Measurements from ENCODE around the gene GCAT. TPM values are rescaled to one million over a fixed set of nuclear protein-coding genes. Genes with fewer than 3 reads are reported as not detected.

GCAT gene
- total RNA-seq, result 29.1 and 36.0 TPM in 2 replicates

DNA sequence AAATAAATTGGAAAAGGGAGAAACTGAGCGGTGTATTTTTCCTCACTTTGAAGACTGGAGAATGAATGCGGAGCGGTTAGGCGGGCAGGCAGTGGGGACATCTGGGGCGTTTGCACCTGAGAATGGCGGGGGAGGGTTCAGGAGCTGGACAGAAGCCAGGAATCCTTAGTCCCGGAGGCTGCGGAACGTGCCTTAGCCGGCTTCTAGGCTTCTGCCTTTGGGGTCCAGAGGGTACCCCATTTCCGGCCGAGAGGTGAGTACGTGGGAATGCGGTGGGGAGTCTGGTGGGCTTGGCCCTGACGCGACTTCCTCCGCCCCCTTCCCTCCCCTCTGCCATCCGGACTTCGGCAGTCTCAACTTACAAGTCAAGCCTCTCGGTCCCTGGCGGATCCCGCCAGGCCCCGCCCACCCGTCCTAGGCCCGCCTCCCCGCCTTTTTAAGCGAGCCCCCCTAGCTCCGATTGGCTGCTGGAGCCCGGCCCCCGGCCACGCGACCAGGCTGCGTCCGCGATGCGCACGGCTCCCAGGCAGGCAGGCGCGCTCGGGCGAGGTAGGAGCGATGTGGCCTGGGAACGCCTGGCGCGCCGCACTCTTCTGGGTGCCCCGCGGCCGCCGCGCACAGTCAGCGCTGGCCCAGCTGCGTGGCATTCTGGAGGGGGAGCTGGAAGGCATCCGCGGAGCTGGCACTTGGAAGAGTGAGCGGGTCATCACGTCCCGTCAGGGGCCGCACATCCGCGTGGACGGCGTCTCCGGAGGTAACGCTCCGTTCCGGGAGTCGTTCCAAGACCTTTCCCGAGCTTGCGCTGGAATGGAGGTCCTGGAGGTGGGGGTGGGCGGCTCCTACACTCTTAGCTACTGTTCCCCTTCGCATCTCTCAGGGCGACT, at the start of gene GCAT:
GCAT (plus strand) TSS at position 525 of the 884 bp plus-strand sequence; CDS start at position 559, 34 bp downstream.
- peak within 1 kb of the TSS; percentile 81 for H3K4me3 ChIP-seq (ENCODE audit: low read depth, low read length)
- no peak for DNase-seq (ENCODE audit: low read depth)
- no peak for TF ChIP-seq CTCF (conservative IDR thresholded peaks at IDR 0.05; ENCODE audit: low read depth, low read length)

- no peak for DNase-seq (ENCODE audit: low read depth)
- no peak for TF ChIP-seq CTCF (conservative IDR thresholded peaks at IDR 0.05; ENCODE audit: low read depth, low read length)
- H3K4me3 ChIP-seq (ENCODE audit: low read depth, low read length), result no peak overlapping the region
These were observed 49.0 kb upstream of the GCAT start for GRCh38 chr22:37758694-37759093.

GRCh38 chr22:37759281-37759680, 48.5 kb upstream of the GCAT start:
- H3K4me3 ChIP-seq (ENCODE audit: low read depth, low read length), result no peak overlapping the region
- TF ChIP-seq CTCF (conservative IDR thresholded peaks at IDR 0.05; ENCODE audit: low read depth, low read length), result no peak
- DNase-seq (ENCODE audit: low read depth), result no peak

DNA sequence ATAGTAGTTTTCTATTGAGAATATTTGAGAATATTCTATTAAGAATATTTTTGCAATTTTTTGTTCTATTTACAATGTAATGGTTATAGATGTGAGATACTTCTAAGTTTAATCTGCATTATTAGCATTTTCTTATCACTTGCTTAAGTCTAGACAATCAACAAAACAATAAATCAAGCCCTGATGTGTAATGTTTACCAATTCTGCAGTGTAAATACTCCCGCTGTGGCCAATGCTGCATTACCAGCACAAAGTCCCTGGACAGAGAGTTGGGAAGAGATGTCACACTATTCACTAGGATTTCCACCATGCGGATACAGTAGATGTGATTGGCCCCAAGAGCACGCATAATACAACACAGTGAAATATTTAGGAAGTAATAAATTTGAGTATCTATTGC, 47.6 kb upstream of the GCAT start:
- no peak for TF ChIP-seq CTCF (conservative IDR thresholded peaks at IDR 0.05; ENCODE audit: low read depth, low read length)
- H3K4me3 ChIP-seq (ENCODE audit: low read depth, low read length), result no peak overlapping the region
- DNase-seq (ENCODE audit: low read depth), result no peak

DNA sequence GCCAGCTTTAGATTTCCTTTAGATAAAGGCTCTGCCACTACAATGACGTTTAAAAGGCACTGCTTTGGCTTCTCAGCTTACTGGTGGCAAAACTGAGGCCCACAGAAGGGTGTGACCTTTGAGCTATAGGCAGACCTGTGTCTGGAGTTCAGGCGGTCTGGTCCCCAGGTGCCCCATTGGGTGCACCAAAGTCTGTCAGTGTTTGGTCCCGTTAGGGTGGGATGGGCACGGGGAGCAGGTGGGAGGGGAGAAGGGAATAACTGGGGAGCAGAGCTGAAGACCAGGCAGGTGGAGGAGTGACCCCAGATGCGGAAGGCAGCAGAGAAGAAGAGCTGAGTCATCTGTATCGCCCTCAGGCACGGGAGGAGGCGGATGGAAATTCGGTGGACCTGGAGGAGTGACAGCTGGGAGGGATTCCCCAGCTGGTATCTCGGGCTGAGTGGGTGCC, 45.3 kb upstream of the GCAT start:
- no peak overlapping the region for H3K4me3 ChIP-seq (ENCODE audit: low read depth, low read length)
- no peak for TF ChIP-seq CTCF (conservative IDR thresholded peaks at IDR 0.05; ENCODE audit: low read depth, low read length)
- no peak for DNase-seq (ENCODE audit: low read depth)

GRCh38 chr22:37763012-37763411, 44.7 kb upstream of the GCAT start:
- no peak overlapping the region for H3K4me3 ChIP-seq (ENCODE audit: low read depth, low read length)
- DNase-seq (ENCODE audit: low read depth), result no peak
- no peak for TF ChIP-seq CTCF (conservative IDR thresholded peaks at IDR 0.05; ENCODE audit: low read depth, low read length)

GRCh38 chr22:37763652-37764051, 44.1 kb upstream of the GCAT start:
- TF ChIP-seq CTCF (conservative IDR thresholded peaks at IDR 0.05; ENCODE audit: low read depth, low read length), result no peak
- DNase-seq (ENCODE audit: low read depth), result no peak
- no peak overlapping the region for H3K4me3 ChIP-seq (ENCODE audit: low read depth, low read length)
